ENCODE results near the gene SORCS3. TPM values are rescaled to one million over a fixed set of nuclear protein-coding genes. Genes with fewer than 3 reads are reported as not detected.

Gene SORCS3
- total and polyA plus RNA-seq, 2 of the 4 experiments (the other 2 are of a cell fraction), result not detected

DNA sequence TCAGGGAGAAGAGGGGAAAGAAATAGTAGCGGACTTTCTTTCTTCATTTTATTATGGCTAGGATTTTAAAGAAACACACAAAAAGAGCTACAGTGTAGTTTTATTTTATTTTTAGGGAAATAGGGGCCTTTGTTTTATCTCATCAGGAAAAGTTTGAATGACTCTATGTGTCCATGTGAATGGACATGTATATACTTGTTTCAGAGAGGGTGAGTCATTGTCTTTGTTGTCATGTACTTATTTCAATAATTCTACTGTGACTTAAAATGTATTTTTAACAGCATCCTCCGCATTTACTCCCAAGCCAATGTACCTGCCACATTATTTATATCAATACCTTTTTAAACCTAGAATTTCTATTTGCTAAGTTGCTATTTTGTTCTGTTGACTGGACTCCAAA is 569.5 kb downstream of the SORCS3 start:
- no peak overlapping the region for H4K8ac ChIP-seq (ENCODE audit: low read depth in 2 of 2, low read length in 2 of 2)
- H2AK5ac ChIP-seq (ENCODE audit: low read depth, low read length), result no peak overlapping the region
- no peak overlapping the region for H3K27ac ChIP-seq (ENCODE audit: insufficient read depth, low read length)
- no peak for DNase-seq
- ChIA-PET CTCF (no interaction called here), POLR2A (ENCODE audit: unreplicated experiment) (no interaction called here)
- H3K23ac ChIP-seq (ENCODE audit: low read depth, low read length), result no peak overlapping the region
- H3K79me1 ChIP-seq (ENCODE audit: low read depth in 1 of 2, low read length in 2 of 2), result no peaks in the 10 kb centered on the region
- TF ChIP-seq POLR2A (IDR thresholded peaks at IDR 0.05; ENCODE audit: low read depth, low read length) (no peak), CHD1 (IDR thresholded peaks at IDR 0.05; ENCODE audit: low read depth, low read length) (no peak), CEBPB (IDR thresholded peaks at IDR 0.05; ENCODE audit: low read depth, low read length) (no peak), RAD21 (IDR thresholded peaks at IDR 0.05; ENCODE audit: low read length) (no peak), FOS (IDR thresholded peaks at IDR 0.05; ENCODE audit: low read depth, low read length) (no peak), MAFK (IDR thresholded peaks at IDR 0.05; ENCODE audit: low read depth, low read length) (no peak), RCOR1 (IDR thresholded peaks at IDR 0.05; ENCODE audit: insufficient replicate concordance, low read length) (no peak), MXI1 (IDR thresholded peaks at IDR 0.05; ENCODE audit: borderline replicate concordance, low read depth, low read length) (no peak), RFX5 (IDR thresholded peaks at IDR 0.05; ENCODE audit: low read depth, low read length) (no peak), NFE2L2 (IDR thresholded peaks at IDR 0.05; ENCODE audit: low read depth, low read length) (no peak), BHLHE40 (IDR thresholded peaks at IDR 0.05; ENCODE audit: low read depth, low read length) (no peak), SMC3 (IDR thresholded peaks at IDR 0.05; ENCODE audit: low read depth, low read length) (no peak), MAZ (IDR thresholded peaks at IDR 0.05; ENCODE audit: borderline replicate concordance, low read depth, low read length) (no peak)
- TF ChIP-seq, protein P1, sequence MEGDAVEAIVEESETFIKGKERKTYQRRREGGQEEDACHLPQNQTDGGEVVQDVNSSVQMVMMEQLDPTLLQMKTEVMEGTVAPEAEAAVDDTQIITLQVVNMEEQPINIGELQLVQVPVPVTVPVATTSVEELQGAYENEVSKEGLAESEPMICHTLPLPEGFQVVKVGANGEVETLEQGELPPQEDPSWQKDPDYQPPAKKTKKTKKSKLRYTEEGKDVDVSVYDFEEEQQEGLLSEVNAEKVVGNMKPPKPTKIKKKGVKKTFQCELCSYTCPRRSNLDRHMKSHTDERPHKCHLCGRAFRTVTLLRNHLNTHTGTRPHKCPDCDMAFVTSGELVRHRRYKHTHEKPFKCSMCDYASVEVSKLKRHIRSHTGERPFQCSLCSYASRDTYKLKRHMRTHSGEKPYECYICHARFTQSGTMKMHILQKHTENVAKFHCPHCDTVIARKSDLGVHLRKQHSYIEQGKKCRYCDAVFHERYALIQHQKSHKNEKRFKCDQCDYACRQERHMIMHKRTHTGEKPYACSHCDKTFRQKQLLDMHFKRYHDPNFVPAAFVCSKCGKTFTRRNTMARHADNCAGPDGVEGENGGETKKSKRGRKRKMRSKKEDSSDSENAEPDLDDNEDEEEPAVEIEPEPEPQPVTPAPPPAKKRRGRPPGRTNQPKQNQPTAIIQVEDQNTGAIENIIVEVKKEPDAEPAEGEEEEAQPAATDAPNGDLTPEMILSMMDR (conservative IDR thresholded peaks at IDR 0.05; ENCODE audit: low read depth, low read length), result no peak
- TF ChIP-seq, protein P2, sequence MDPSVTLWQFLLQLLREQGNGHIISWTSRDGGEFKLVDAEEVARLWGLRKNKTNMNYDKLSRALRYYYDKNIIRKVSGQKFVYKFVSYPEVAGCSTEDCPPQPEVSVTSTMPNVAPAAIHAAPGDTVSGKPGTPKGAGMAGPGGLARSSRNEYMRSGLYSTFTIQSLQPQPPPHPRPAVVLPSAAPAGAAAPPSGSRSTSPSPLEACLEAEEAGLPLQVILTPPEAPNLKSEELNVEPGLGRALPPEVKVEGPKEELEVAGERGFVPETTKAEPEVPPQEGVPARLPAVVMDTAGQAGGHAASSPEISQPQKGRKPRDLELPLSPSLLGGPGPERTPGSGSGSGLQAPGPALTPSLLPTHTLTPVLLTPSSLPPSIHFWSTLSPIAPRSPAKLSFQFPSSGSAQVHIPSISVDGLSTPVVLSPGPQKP (IDR thresholded peaks at IDR 0.05; ENCODE audit: borderline replicate concordance, low read depth, low read length), result no peak
- TF ChIP-seq, protein P3, sequence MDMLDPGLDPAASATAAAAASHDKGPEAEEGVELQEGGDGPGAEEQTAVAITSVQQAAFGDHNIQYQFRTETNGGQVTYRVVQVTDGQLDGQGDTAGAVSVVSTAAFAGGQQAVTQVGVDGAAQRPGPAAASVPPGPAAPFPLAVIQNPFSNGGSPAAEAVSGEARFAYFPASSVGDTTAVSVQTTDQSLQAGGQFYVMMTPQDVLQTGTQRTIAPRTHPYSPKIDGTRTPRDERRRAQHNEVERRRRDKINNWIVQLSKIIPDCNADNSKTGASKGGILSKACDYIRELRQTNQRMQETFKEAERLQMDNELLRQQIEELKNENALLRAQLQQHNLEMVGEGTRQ (IDR thresholded peaks at IDR 0.05; ENCODE audit: low read depth, low read length), result no peak
- H3K4me2 ChIP-seq (ENCODE audit: low read depth, low read length), result no peak overlapping the region
- intact Hi-C loops (cut with micrococcal nuclease) (no loop called here), dilution Hi-C loops (cut with HindIII; ENCODE audit: low sequenced_read_pairs, unreplicated experiment) (no loop called here), in situ Hi-C loops (cut with MboI; ENCODE audit: low sequenced_read_pairs) (no loop called here)
- no peak overlapping the region for H2AK9ac ChIP-seq (replicated peaks; ENCODE audit: low read depth, low read length, poor library complexity)
- peaks cover 5% of the 10 kb centered on the region; the same call in 1 of the 2 replicates for H3K9me3 ChIP-seq (ENCODE audit: control insufficient read depth, insufficient read depth, low read length)
- H4K91ac ChIP-seq (ENCODE audit: insufficient read depth, low read depth, low read length), result no peak overlapping the region
- no peaks in the 10 kb centered on the region for H4K20me1 ChIP-seq (ENCODE audit: insufficient read depth, low read length)
- H3K14ac ChIP-seq (replicated peaks; ENCODE audit: low read depth, low read length), result no peak overlapping the region
- H3K4me3 ChIP-seq (ENCODE audit: insufficient read depth, low read depth, low read length), result no peak overlapping the region
- H2BK120ac ChIP-seq (ENCODE audit: low read depth, low read length), result no peak overlapping the region
- no peak overlapping the region for H4K5ac ChIP-seq (ENCODE audit: low read depth, low read length)
- H3K18ac ChIP-seq (ENCODE audit: low read depth, low read length), result no peak overlapping the region
- no CpG with 5 or more reads among the region's 2 CpGs for WGBS, 2 experiments (ENCODE audit: extremely low coverage in 2 of 2, insufficient read length in 1 of 2)
- H3K4me1 ChIP-seq (ENCODE audit: control insufficient read depth, insufficient read depth, low read length), result no peaks in the 10 kb centered on the region
- H3K4ac ChIP-seq (ENCODE audit: low read depth, low read length), result no peak overlapping the region
- no peak overlapping the region for H3K9ac ChIP-seq (ENCODE audit: low read depth, low read length)
- H3K56ac ChIP-seq (ENCODE audit: extremely low read depth, insufficient read depth, low read length), result no peak overlapping the region
- no peaks in the 10 kb centered on the region for H3K36me3 ChIP-seq (ENCODE audit: control insufficient read depth, insufficient read depth, low read length)
- no peak overlapping the region for H2BK15ac ChIP-seq (ENCODE audit: low read depth, low read length)
- no peak overlapping the region for H2AFZ ChIP-seq (replicated peaks; ENCODE audit: low read length, poor library complexity)
- H2BK5ac ChIP-seq (ENCODE audit: low read depth, low read length, poor library complexity, severe bottlenecking), result no peak overlapping the region
- no peak overlapping the region for H2BK20ac ChIP-seq (ENCODE audit: low read depth, low read length)
- H3K27me3 ChIP-seq (ENCODE audit: control insufficient read depth, insufficient read depth, low read length), result no peaks in the 10 kb centered on the region
- no TSS peak for BruUV-seq (replicated peaks)
- no peak for ATAC-seq (ENCODE audit: low read depth)
- no peaks in the 10 kb centered on the region for H3K9me1 ChIP-seq (ENCODE audit: insufficient read depth, low read length)

Measured in IMR-90 (cell line).